Measurements from ENCODE around the gene ZNF526. TPM values are rescaled to one million over a fixed set of nuclear protein-coding genes. Genes with fewer than 3 reads are reported as not detected.

Gene ZNF526
- total RNA-seq, 2 donors from 2014 or later: 15.7 to 16.0 TPM

GRCh38 chr19:42249769-42250168, 29.7 kb downstream of the ZNF526 start:
- Histone ChIP-seq H3K9me3 (ENCODE audit: control insufficient read depth, low read length) (no peaks in the 10 kb centered on the region), H3K36me3 (ENCODE audit: control insufficient read depth, insufficient read depth, low read length) (peaks cover 15% of the 10 kb centered on the region), H3K27ac (ENCODE audit: low read depth, low read length) (no peak overlapping the region), H3K4me1 (ENCODE audit: control insufficient read depth, insufficient read depth, low read length) (no peaks in the 10 kb centered on the region), H3K9ac (ENCODE audit: extremely low read depth, low read length, poor library complexity, severe bottlenecking) (no peak overlapping the region), H3K4me3 (ENCODE audit: low read length) (no peak overlapping the region), H3K27me3 (ENCODE audit: control insufficient read depth, insufficient read depth, low read length, poor library complexity, severe bottlenecking) (no peaks in the 10 kb centered on the region)
- H3K9me3 Mint-ChIP-seq: no peaks in the 10 kb centered on the region
- no peak for TF ChIP-seq CTCF (conservative IDR thresholded peaks at IDR 0.05)
- DNase-seq: no peak
- peaks cover 15% of the 10 kb centered on the region for H3K36me3 Mint-ChIP-seq (ENCODE audit: low read depth)
- no peaks in the 10 kb centered on the region for H3K27me3 Mint-ChIP-seq (ENCODE audit: insufficient read depth)
- 93 to 95% methylated on average over 6 of the region's 6 CpGs for WGBS, 2 experiments (ENCODE audit: insufficient coverage in 1 of 2, insufficient read length in 1 of 2)
- H3K4me3 Mint-ChIP-seq: no peak overlapping the region
- no peak overlapping the region for H3K27ac Mint-ChIP-seq
- peaks cover 18% of the 10 kb centered on the region for H3K4me1 Mint-ChIP-seq

GRCh38 chr19:42250183-42250665, 30.1 kb downstream of the ZNF526 start:
- TF ChIP-seq CTCF (conservative IDR thresholded peaks at IDR 0.05): no peak

GRCh38 chr19:42250666-42251531, 30.8 kb downstream of the ZNF526 start:
- H3K4me1 ChIP-seq (ENCODE audit: control insufficient read depth, insufficient read depth, low read length): no peaks in the 10 kb centered on the region
- peaks cover 17% of the 10 kb centered on the region for H3K4me1 Mint-ChIP-seq

More at GRCh38 chr19:42250183-42250665, 30.1 kb downstream of the ZNF526 start:
- no peak for DNase-seq
- H3K4me1 Mint-ChIP-seq: peaks cover 15% of the 10 kb centered on the region
- 94 to 96% methylated on average over 11 to 15 of the region's 15 CpGs for WGBS, 2 experiments (ENCODE audit: insufficient coverage in 1 of 2, insufficient read length in 1 of 2)
- H3K9me3 Mint-ChIP-seq: no peaks in the 10 kb centered on the region
- no peak overlapping the region for H3K27ac Mint-ChIP-seq
- H3K36me3 Mint-ChIP-seq (ENCODE audit: low read depth): peaks cover 15% of the 10 kb centered on the region
- H3K9me3 ChIP-seq (ENCODE audit: control insufficient read depth, low read length): no peaks in the 10 kb centered on the region
- no peaks in the 10 kb centered on the region for H3K27me3 ChIP-seq (ENCODE audit: control insufficient read depth, insufficient read depth, low read length, poor library complexity, severe bottlenecking)
- no peak overlapping the region for H3K27ac ChIP-seq (ENCODE audit: low read depth, low read length)
- H3K36me3 ChIP-seq (ENCODE audit: control insufficient read depth, insufficient read depth, low read length): peaks cover 15% of the 10 kb centered on the region
- no peak overlapping the region for H3K4me3 Mint-ChIP-seq
- no peaks in the 10 kb centered on the region for H3K4me1 ChIP-seq (ENCODE audit: control insufficient read depth, insufficient read depth, low read length)
- no peaks in the 10 kb centered on the region for H3K27me3 Mint-ChIP-seq (ENCODE audit: insufficient read depth)
- H3K4me3 ChIP-seq (ENCODE audit: low read length): no peak overlapping the region
- H3K9ac ChIP-seq (ENCODE audit: extremely low read depth, low read length, poor library complexity, severe bottlenecking): no peak overlapping the region

More at GRCh38 chr19:42250666-42251531, 30.8 kb downstream of the ZNF526 start:
- no peak overlapping the region for H3K27ac ChIP-seq (ENCODE audit: low read depth, low read length)
- peaks cover 15% of the 10 kb centered on the region for H3K36me3 ChIP-seq (ENCODE audit: control insufficient read depth, insufficient read depth, low read length)
- no peak overlapping the region for H3K9ac ChIP-seq (ENCODE audit: extremely low read depth, low read length, poor library complexity, severe bottlenecking)
- H3K4me3 Mint-ChIP-seq: no peak overlapping the region
- DNase-seq: no peak
- TF ChIP-seq CTCF (conservative IDR thresholded peaks at IDR 0.05): no peak
- H3K9me3 ChIP-seq (ENCODE audit: control insufficient read depth, low read length): no peaks in the 10 kb centered on the region
- no peaks in the 10 kb centered on the region for H3K27me3 Mint-ChIP-seq (ENCODE audit: insufficient read depth)
- 70 to 92% methylated on average over 2 to 18 of the region's 19 CpGs for whole genome bisulfite sequencing, 2 experiments (ENCODE audit: insufficient coverage in 1 of 2, insufficient read length in 1 of 2)
- H3K9me3 Mint-ChIP-seq: no peaks in the 10 kb centered on the region
- H3K27me3 ChIP-seq (ENCODE audit: control insufficient read depth, insufficient read depth, low read length, poor library complexity, severe bottlenecking): no peaks in the 10 kb centered on the region
- no peak overlapping the region for H3K27ac Mint-ChIP-seq
- no peak overlapping the region for H3K4me3 ChIP-seq (ENCODE audit: low read length)
- H3K36me3 Mint-ChIP-seq (ENCODE audit: low read depth): peaks cover 15% of the 10 kb centered on the region
